Endothelial cell of umbilical vein (primary cell): ENCODE results near the gene FANK1. TPM values are rescaled to one million over a fixed set of nuclear protein-coding genes. Genes with fewer than 3 reads are reported as not detected.

Experiments used
- BruUV-seq: library from RNA; stranded (reverse); fragments of 400-500 nt; replicated peaks from 2 replicates; lab custom pipeline; 2021; lab: Mats Ljungman, UMichigan
- CTCF ChIA-PET: fragments of 300-600, 350-600 bp; sonication (Branson Sonifier 250); formaldehyde crosslinking; loops from one replicate; lab custom pipeline; 2021; ENCODE audit warnings: antibody characterized with exemption, inconsistent platforms; lab: Charles Lee
- POLR2A ChIA-PET: fragments of 300-600, 350-600 bp; sonication (Branson Sonifier 250); formaldehyde crosslinking; loops from one replicate; lab custom pipeline; 2021; ENCODE audit warnings: antibody characterized with exemption, inconsistent platforms; lab: Charles Lee
- DNase-seq: peaks from one replicate; pipeline ENCODE4 v3.0.0-alpha.2; 2011; ENCODE audit warnings: low read depth, low spot score
- FAIRE-seq: peaks from 2 replicates; lab custom pipeline; 2011; peaks lifted over from hg19 to GRCh38; lab: Jason Lieb, UNC
- H2AFZ ChIP-seq: 2 replicates; pipeline ENCODE4 v1.6.0; 2012; ENCODE audit warnings: low read depth, low read length, control low read depth, inconsistent platforms
- H3K27ac ChIP-seq: 2 replicates; pipeline ENCODE4 v1.5.1; 2011; ENCODE audit warnings: low read depth, mild to moderate bottlenecking, control low read depth, low read length, moderate library complexity; ENCODE audit not compliant: insufficient read depth
- H3K27me3 ChIP-seq, 2 experiments: 2 replicates each; pipeline versions ENCODE4 v1.6.0 to v1.6.1; 2011; ENCODE audit warnings: low read length in 2 of 2, mixed read lengths in 1 of 2; ENCODE audit not compliant: control insufficient read depth in 2 of 2, insufficient read depth in 2 of 2
- H3K36me3 ChIP-seq, 2 experiments: 2 replicates in 1 of 2; 3 replicates in 1 of 2; pipeline ENCODE4 v1.5.1; 2011; ENCODE audit warnings: low read length in 2 of 2, mild to moderate bottlenecking in 1 of 2, moderate library complexity in 1 of 2; ENCODE audit not compliant: control insufficient read depth in 2 of 2, insufficient read depth in 2 of 2; ENCODE audit errors: extremely low read depth in 1 of 2
- H3K4me1 ChIP-seq: 3 replicates; pipeline ENCODE4 v1.5.1; 2011; ENCODE audit warnings: mild to moderate bottlenecking, low read length; ENCODE audit not compliant: control insufficient read depth, insufficient read depth; ENCODE audit errors: extremely low read depth
- H3K4me2 ChIP-seq: 2 replicates; pipeline ENCODE4 v1.6.1; 2011; ENCODE audit warnings: low read length, control low read depth, mixed read lengths; ENCODE audit not compliant: insufficient read depth
- H3K4me3 ChIP-seq, 3 experiments: fragments of 200-600 bp in 1 of 3; sonication (generic), shearing (Covaris generic) in 1 of 3; replicated peaks in 1 of 3; 2 replicates each; pipeline ENCODE4 v1.5.1; 2011 to 2016; ENCODE audit warnings: control low read depth in 3 of 3, low read length in 3 of 3, mild to moderate bottlenecking in 2 of 3, inconsistent platforms in 1 of 3, low read depth in 1 of 3, moderate library complexity in 1 of 3; ENCODE audit not compliant: insufficient read depth in 1 of 3
- H3K79me2 ChIP-seq: 2 replicates; pipeline ENCODE4 v1.6.0; 2012; ENCODE audit warnings: low read length, inconsistent platforms; ENCODE audit not compliant: control insufficient read depth, insufficient read depth
- H3K9ac ChIP-seq: replicated peaks from 2 replicates; pipeline ENCODE3; 2011; ENCODE audit warnings: low read length, control low read depth; ENCODE audit not compliant: insufficient read depth; ENCODE audit errors: extremely low read depth
- H3K9me1 ChIP-seq: replicated peaks from 3 replicates; pipeline ENCODE4 v1.6.0; 2011; ENCODE audit warnings: mild to moderate bottlenecking, low read length; ENCODE audit not compliant: control insufficient read depth, insufficient read depth; ENCODE audit errors: extremely low read depth
- H3K9me3 ChIP-seq: replicated peaks from 2 replicates; pipeline ENCODE4 v1.5.1; 2012; ENCODE audit warnings: low read length, inconsistent platforms; ENCODE audit not compliant: control insufficient read depth, insufficient read depth
- H4K20me1 ChIP-seq: replicated peaks from 2 replicates; pipeline ENCODE3; 2011; ENCODE audit warnings: mild to moderate bottlenecking, low read length; ENCODE audit not compliant: control insufficient read depth, insufficient read depth; ENCODE audit errors: extremely low read depth
- CTCF ChIP-seq, 2 donors: IDR thresholded peaks; 1 replicate in 1 of 2; 2 replicates in 1 of 2; pipeline ENCODE4 v1.5.1; 2011; ENCODE audit warnings: low read length in 2 of 2, mild to moderate bottlenecking in 2 of 2, moderate library complexity in 2 of 2, control low read depth in 1 of 2, inconsistent platforms in 1 of 2, low read depth in 1 of 2; ENCODE audit not compliant: insufficient read depth in 1 of 2; ENCODE audit errors: extremely low read depth in 1 of 2
- FOS ChIP-seq: IDR thresholded peaks from 2 replicates; pipeline ENCODE4 v1.6.1; 2011; ENCODE audit warnings: mild to moderate bottlenecking, low read length, moderate library complexity, borderline replicate concordance; ENCODE audit not compliant: insufficient read depth
- GATA2 ChIP-seq: IDR thresholded peaks from 2 replicates; pipeline ENCODE4 v1.7.0; 2011; ENCODE audit warnings: low read depth, mild to moderate bottlenecking, moderate library complexity, mixed read lengths, low read length; ENCODE audit not compliant: insufficient read length, insufficient read depth
- JUN ChIP-seq: IDR thresholded peaks from 2 replicates; pipeline ENCODE4 v1.6.1; 2011; ENCODE audit warnings: borderline replicate concordance, low read depth; ENCODE audit not compliant: insufficient read length, insufficient read depth
- MYC ChIP-seq: IDR thresholded peaks from one replicate; pipeline ENCODE4 v1.6.1; 2011; ENCODE audit warnings: mild to moderate bottlenecking, low read depth, low read length
- POLR2A ChIP-seq: IDR thresholded peaks from 2 replicates; pipeline ENCODE4 v1.6.1; 2012; ENCODE audit warnings: low read depth, mild to moderate bottlenecking, control low read depth, low read length
- POLR2AphosphoS5 ChIP-seq: IDR thresholded peaks from 2 replicates; pipeline ENCODE4 v1.6.1; 2012; ENCODE audit warnings: low read depth, mild to moderate bottlenecking, control low read depth, low read length, moderate library complexity; ENCODE audit not compliant: insufficient read depth
- dilution Hi-C: fragments of 300-500 bp; cut with MboI; formaldehyde crosslinking; loops from one replicate; pipeline ENCODE4 v1.15.0; 2019; ENCODE audit warnings: low sequenced_read_pairs; ENCODE audit not compliant: extremely low pct_ligation_motif_present
- intact Hi-C: fragments of 100-400 bp; cut with micrococcal nuclease; formaldehyde crosslinking; loops from one replicate; pipeline ENCODE4 v1.10.0; 2022
- polyA plus RNA-seq, 4 experiments: library from polyadenylated mRNA; depleted of rRNA in 3 of 4; stranded (reverse) in 3 of 4; unstranded in 1 of 4; fragments of >200 nt; gene quantifications; 2 replicates each; pipeline versions ENCODE4 v1.2.1 to v1.2.3, GENCODE V29; 2011 to 2012; ENCODE audit warnings: missing spikeins in 1 of 4
- total RNA-seq: library from RNA; stranded (reverse); gene quantifications from 2 replicates; pipeline ENCODE4 v1.2.3, GENCODE V29; 2021

The FANK1 gene
- total and polyA plus RNA-seq, 2 donors (not counting 3 experiments of a cell fraction or from before 2014, with no cell fraction given), result 1.6 to 1.9 TPM

- TF ChIP-seq GATA2 (no peak), POLR2A (no peak), POLR2AphosphoS5 (no peak), FOS (no peak), JUN (no peak), MYC (no peak), CTCF (IDR thresholded peaks at IDR 0.05; ENCODE audit: extremely low read depth in 1 of 2, insufficient read depth in 1 of 2, low read depth in 1 of 2, low read length in 2 of 2) (no peak)
- BruUV-seq, result no TSS peak
- H3K4me1 ChIP-seq, result peaks cover 11% of the 10 kb centered on the region
- intact Hi-C loops (loop anchor here (2.0 kb wide), 1 partner anchor 51 kb away; no protein-coding TSS in a partner anchor), dilution Hi-C loops (no loop called here)
- H3K36me3 ChIP-seq, result no peaks in the 10 kb centered on the region
- FAIRE-seq (no peak), DNase-seq (no peak)
- H4K20me1 ChIP-seq, result no peaks in the 10 kb centered on the region
- no peaks in the 10 kb centered on the region for H3K9me3 ChIP-seq
- H3K27ac ChIP-seq, result no peak overlapping the region
- CTCF ChIA-PET, result no interaction called here
- H3K9me1 ChIP-seq, result no peaks in the 10 kb centered on the region
- no peak overlapping the region for H3K4me3 ChIP-seq
- H3K9ac ChIP-seq, result no peak overlapping the region
- POLR2A ChIA-PET, result no interaction called here
- H2AFZ ChIP-seq, result no peak overlapping the region
- H3K79me2 ChIP-seq, result no peaks in the 10 kb centered on the region
- H3K27me3 ChIP-seq, result no peaks in the 10 kb centered on the region
- H3K4me2 ChIP-seq, result no peak overlapping the region
Observed at GRCh38 chr10:126011995-126012394, 115.6 kb downstream of the FANK1 start.
